HG03575 (cell line): Measurements from ENCODE around the gene DUSP22.

Experiments
- ATAC-seq: cut with Tn5 transposase; IDR thresholded peaks from one replicate; pipeline ENCODE4 v1.9.1; 2021; ENCODE audit not compliant: unreplicated experiment, insufficient number of reproducible peaks, low FRiP score; ENCODE audit errors: extremely low read depth

Gene DUSP22

DNA sequence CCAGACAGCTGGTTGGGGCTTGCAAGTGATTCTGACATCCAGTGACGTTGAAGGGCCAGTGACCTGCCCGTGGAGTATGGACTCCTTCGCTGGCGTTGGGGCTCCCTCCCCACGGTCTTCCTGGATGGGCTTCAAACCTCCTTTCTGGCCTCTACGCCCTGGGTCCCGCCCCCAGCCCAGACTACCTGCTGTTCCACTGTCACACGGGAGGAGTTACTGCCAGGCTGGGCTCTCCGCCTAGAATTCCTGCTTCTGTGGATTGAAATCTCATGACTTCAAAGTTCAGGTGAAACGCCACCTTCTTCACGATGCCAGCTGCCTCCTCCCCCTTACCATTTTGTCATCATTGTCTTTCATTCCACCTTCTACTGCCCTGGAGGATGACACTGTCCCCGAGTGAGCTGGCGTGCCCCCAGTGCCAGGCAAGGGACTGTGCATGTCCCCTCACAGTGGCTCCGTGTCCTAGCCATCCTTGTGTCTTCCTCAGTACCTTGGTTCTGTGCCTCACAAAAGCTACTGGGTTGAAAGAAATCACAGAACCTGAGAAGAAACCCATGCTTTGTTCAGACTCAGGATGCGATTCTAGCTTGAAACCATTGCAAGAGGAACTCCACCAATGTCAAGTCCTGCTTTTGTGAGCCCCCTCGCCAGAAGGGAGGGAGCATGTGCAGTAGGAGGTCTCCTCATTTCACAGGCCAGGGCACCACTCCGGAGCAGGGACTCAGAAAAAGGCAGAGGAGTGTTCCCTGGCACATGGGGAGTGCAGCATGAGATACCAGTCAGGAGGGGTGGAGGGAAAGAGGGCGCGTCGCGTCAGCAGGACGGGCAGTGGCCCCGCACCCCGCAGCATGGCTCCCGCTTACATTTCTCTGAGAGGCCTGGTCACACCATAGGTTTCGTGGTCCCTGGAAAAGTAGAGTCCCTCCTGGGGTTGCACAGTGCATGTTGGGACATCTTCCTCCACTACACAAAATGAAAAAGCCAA, 88.2 kb downstream of the DUSP22 start:
- no peak for ATAC-seq

DNA sequence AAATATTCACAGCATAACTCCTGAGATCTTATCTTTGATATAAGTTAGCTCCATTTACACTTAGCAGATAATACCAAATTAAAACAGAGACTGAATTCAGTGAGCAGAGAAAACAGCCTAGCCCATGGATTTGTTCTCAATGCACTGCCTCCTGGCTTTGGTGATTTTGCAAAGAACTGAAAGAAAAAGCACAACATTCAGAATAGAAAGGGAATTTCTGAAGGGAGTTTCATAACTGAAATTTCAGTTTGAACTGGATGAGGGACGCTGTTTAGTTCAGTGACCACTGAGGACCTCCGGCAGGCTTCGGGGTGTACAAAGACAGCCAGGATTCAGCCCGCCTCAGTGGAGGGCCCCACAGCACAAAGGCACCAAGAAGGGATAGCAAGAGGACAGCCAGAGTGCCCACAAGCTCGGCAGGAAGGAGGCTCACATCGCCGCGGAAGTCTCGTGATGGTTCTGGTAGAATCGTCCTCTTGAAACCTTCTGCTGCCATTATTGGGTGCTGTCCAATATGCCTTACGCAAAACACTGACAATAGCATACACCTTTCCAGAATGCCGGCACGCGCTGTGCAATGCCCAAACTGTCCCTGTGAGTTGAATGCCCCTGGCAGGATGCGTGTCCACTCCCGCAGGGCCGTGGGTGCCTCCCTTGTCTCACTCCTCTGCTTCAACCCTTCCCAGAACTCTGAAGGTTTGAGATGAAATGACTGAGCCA, 89.6 kb downstream of the DUSP22 start:
- ATAC-seq: no peak

DNA sequence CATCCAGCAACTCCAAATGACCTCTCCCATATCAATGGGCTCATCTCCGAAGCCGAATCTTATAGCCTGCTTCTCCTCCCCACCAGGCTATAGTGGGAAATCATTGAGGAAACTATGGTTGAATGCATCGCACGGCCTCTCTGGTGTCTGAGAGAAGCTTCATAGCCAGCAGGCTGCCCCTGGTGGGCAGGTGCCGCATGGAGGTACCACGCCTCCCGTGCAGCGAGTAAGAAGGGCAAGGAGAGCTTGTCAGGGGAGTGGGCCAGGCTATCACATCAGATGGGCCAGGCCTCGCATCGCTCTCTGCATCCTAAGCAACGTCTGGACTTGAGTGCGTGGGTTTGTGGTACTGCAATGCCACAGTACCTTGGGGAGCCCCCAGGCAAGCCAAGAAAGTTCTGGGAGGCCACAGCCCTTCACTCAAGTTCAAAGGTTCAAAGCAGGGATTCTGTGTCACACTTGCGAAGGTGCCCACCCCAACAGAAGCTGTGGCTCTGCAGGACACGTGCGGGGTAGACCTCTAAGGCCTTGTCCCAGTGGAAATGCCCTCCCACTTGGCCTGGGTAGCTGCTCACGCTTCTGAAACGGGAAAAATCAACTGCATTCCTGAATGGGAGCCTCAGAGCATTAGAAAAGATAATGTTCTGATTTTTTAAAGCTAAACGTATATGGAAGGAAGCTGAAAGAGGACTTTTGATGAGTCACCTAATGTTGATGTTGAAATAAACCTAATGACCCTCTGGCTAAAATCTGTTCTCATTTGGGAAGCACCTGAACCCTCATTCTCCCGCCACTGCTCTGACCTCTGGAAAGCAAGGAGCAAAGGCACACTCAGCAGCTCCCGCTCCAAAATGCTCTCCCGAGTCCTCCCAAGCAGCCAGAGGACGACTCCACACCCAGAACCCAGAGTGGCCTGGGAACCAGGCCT, 90.9 kb downstream of the DUSP22 start:
- no peak for ATAC-seq

DNA sequence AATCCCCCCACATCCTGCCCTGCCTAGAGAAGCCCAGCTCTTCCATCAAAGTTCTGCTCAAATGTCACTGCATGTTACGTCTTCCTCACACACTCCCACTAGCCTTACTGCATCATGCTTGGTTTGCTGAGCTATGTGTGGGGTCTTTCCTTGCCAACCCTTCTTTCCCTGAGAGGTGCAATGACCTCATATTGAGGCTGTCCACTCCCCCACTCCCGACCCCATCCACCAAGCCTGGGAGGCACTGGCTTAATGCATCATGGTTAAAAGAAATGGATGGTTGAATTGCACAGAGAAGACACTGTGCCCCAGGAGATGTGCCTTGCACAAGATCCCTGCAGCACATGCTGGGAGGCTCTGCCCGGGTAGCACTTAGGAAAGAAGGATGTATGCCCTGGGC, 91.6 kb downstream of the DUSP22 start:
- no peak for ATAC-seq

DNA sequence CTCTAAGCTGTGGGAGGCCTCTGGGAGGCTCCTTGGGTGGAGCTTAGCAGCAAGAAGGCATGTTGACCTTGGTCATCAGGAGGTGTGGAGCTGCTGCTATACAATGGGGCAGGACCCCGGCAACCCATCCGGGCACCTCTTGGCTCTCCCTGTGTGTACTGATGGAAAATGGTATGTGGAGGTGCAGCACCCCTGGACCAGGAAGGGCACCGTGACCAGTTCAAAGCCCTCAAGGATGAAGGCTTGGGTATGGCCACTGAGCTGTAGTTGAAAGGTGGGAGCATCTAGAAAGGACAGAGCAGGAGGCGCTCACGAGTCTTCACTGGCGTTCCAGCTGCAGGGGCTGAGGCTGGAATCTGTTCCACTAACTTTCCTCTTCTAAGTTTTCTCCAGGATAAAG, 92.6 kb downstream of the DUSP22 start:
- ATAC-seq: no peak

DNA sequence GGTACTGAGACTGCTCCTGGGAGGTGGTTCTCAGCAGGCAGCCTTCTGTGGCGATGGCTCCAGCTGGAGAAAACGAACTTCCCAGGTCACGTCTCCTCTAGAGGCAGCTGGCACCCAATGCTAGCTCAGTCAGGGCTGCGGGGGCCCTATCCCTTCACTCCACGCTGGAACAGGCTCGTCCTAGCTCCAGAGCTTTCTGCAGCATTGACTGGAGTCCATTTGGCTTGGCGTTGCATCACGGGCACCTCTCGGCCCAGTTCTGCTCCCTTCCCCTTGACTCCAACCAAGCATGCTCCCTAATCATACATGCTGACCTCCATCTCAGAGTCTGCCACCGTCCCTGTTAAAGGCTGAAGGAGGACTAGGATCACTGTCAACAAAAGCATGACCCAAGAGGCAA, 93.3 kb downstream of the DUSP22 start:
- no peak for ATAC-seq

DNA sequence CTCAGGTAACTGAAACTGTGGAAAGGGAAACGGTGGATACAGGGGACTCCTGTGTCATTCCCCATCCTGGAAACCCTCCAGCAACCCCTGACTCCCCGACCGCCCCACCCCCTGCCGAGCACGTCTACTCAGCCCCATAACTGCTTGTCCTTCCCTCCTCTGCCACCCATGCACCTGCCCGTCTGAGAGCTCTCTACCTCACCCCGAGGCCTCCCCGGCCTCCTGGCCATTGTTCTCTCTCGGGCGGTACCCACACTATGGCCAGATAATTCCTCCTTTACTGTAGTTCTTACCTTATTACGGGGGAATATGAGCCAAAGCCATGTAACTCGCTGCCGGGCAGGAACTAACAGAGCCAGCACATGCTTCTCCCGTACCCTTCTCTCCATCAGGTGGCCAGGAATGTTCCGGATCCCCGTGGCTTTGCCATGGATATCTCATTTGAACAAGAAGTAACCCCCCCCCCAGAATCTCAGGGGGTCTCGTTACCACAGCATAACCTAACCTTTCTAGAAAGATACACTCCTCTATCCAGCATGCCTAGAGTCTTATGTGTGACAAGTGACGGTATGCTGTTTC, 94.5 kb downstream of the DUSP22 start:
- ATAC-seq: no peak

DNA sequence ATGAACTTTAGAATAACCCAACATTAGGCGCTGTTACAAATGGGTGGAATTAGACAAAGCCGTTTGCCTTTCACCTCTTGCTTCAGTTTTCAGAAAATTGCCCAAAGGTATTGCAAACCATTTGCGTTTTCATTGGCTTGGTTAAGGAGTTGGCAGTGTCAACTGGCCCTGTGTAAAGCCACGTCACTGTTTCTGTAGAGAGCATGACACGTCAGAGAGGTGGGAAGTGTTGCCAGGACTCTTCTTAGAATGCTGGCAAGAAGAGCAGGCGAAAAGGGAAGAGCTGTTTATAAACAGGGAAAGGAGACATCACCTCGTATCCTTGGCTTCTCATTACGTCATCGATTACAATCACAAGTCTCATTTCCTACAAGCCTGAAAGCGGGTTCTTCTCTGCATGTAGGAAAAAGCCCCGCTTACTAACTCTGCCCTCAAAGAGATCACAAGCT, 95.0 kb downstream of the DUSP22 start:
- ATAC-seq: no peak

DNA sequence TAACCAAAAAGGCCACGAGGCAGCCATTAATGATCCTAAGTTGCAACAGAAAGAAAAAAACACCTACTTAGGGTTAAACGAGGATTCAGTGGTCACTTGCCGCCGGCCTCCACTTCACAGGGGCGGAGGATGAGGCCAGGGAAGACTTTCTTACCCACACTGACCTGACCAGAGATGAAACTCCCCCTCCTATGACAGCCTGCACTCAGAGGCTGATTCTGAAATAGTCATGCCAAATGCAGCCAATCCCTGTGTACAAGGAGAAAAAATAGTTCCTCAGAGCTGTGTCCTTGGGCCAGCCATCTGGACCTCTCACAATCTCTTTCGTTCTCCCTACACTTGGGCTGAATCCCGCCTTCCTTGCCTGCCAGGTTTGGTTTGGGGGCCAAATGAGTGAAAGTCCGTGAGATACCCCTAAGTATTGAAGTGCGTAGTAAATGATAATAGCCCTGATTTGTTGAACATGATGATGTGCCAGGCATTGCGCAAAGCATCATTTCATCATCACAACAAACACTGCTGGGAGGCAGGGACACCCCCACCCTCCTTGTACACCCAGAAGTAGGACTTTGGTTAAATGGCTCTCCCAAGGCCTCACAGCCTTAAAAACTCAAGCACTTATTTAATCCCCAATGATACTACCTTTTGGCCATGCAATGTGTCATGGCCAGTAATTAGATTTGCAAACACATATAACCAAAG, 96.1 kb downstream of the DUSP22 start:
- no peak for ATAC-seq

DNA sequence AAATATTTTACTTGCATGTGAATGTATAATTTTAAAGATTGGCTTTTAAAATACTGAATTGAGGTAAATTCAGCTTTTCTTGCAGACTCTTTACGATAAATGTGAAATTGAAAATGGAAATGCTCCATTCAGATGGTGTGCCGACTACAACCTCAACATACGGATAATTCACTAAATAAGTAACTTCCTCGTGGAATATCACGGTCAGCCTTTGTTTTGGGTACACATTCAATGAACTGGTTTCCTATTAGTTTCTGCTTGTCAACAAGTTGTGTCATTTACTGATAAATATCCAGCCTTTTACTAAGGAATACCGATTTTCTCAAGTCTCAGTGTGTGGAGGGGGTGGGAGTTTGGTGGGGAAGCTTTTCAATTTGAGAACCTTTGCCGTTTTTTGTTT, 96.9 kb downstream of the DUSP22 start:
- no peak for ATAC-seq

DNA sequence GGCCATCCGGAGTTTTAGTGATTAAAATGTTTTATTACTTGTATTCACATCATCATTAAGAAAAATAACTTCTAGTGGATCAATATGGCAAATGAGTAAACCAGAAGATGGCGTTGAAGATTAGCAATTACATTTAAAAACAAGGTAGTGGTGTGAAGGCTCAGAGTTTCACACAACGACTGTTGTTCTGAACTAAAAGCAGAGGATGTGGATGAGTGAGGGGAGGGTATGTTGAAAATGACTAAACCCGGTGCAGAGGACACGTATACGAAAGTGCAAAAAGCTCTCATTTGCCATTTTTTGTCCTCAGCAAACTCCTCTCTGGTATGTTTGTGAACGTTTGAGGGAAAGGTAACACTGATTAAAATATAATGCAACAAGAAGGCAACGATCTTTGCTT, 97.3 kb downstream of the DUSP22 start:
- no peak for ATAC-seq

DNA sequence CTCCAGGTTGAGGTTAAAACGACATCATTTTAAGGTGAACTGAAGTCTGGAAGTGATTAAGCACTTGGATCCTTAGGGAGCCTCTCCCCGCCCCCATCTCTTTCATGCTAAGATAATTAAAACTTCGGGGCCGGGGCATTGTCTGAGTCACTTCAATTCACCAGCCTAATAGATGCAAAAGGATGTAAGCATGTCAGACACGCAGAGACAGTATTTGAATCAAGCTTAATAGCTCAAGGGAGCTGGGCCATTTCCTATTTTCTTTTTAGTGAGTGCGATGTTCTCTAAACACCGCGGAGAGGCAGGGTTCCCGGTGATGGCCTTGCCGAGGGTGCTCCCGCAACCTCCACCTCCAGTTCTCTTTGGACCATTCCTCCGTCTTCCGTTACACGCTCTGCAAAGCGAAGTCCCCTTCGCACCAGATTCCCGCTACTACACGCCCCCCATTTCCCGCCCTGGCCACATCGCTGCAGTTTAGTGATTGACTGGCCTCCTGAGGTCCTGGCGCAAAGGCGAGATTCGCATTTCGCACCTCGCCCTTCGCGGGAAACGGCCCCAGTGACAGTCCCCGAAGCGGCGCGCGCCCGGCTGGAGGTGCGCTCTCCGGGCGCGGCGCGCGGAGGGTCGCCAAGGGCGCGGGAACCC, 98.7 kb downstream of the DUSP22 start:
- no peak for ATAC-seq

DNA sequence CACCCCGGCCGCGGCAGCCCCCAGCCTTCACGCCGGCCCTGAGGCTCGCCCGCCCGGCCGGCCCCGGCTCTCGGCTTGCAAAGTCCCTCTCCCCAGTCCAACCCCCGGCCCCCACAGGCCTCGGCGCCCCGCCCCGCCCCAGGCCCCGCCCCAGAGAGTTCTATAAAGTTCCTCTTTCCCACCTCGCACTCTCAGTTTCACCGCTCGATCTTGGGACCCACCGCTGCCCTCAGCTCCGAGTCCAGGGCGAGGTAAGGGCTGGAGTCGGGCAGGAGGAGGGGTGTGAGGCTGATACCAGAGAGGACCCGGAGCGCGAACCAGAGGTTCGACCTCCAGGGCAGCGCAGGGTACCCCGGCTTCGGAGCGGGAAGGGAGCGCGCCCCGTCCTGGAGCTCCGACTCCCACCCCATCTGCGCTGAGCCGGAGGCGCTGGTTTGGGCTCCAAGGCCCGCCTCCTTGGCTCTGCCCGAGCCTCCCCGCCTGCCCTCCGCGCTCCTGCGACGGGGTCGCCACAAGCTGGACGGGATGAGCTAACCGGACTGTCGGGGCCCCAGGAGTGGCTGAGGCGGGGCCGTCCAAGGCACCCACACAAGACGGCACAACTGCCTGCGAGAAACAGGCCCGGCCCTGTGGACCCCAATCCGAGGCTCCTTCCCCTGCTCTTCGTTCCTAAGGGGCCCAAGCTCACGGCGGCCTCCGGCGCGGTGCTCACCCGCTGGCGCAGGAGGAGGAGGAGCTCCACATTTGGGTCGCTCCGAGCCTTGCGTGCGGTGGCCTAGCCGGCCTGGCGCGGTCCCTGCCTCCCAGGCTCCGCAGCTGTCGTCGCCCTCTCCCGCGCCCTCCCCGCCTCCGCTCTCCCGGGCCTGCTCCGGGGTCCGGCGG, 99.5 kb downstream of the DUSP22 start, which contains the start of gene IRF4:
Gene IRF4, plus strand, starts transcription at position 194 of the 882 bp plus-strand sequence. CDS start 1,401 bp downstream, outside the sequence.
- ATAC-seq: no peak

DNA sequence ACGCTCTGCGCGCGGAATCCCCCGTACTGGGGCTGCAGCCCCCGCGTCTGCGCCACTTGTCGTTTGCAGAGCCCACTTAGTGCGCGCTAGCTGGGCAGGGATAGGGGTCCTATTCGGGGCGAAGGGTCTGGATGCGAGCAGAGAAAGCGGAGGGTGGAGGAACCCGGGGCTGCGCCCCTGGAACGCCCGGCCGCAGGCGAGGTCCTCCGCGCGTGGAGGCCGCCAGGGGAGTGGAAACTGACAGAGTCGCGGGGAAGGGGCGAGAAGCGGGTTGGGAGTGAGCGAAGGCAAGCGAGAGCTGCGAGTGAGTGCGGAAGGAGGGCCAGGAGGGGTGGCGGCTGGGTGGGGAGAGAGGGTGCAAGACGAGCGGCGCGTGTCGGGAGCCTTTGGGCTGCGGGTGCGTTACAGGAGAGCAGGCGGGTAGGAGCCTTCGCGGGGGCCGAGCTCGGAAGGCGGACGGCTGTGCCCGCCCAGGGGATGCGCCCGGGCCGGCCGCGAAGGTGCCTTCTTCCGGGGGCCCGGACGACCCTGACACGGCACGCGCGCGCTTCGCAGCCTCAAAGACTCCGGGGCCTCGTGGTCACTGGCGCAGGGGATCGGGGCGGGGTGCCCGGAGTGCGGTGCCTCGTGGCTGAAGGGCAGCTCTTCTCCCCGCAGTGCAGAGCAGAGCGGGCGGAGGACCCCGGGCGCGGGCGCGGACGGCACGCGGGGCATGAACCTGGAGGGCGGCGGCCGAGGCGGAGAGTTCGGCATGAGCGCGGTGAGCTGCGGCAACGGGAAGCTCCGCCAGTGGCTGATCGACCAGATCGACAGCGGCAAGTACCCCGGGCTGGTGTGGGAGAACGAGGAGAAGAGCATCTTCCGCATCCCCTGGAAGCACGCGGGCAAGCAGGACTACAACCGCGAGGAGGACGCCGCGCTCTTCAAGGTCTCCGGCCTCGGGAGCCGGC, 100.4 kb downstream of the DUSP22 start:
- no peak for ATAC-seq

DNA sequence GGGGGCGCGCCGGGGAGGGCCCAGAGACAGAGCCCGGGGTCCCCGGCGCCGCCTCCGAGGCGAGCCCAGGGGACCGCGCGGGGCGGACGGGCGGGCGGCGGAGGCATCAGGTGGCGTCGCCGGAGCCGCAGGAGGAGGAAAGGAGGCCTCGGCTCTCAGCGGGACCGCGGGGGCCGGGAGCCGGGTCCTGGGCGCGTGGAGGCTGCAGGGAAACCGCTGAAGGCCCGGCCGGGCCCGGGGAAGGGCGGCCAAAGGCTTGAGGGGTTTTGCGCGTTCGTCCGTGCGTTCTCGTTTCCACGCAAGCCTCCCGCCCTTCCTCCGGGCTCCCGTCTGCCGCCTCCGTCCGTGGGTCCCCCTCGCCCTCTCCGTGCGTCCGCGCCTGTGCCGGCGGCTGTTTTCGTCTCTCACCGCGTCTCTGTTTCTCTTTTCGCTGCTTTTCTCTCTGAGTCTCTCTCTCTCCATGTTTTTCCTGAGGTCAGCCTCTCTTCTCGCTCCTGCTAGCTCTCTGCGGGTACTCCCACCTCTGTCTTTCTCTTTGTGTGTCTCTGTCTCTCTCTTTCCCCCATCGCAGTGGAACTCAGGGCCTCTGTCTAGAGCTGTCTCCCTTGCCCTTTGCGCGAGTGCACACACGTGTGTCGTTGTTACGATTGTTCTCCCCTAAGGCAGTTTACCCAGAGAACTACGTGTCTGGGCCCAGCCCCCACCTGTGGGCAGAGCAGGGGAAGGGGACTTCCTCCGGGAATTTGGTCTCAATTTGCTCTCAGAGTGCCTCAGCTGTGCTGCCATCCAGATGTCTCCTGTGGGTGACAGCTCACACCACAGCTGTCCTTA, 101.3 kb downstream of the DUSP22 start:
- no peak for ATAC-seq
